GM23338 (cell line): ENCODE data around the gene MAP1LC3C. TPM values are rescaled to one million over a fixed set of nuclear protein-coding genes. Genes with fewer than 3 reads are reported as not detected.

ENCODE experiments used
- ATAC-seq: fragments of 200-7000 bp; cut with Tn5 transposase; 3 replicates; pipeline ENCODE4 v1.9.1; 2020
- DNase-seq: peaks from one replicate; pipeline ENCODE4 v3.0.0-alpha.2; 2015; ENCODE audit warnings: low spot score
- H2AFZ ChIP-seq: fragments of 200-600 bp; sonication (generic); 2 replicates; pipeline ENCODE4 v1.8.0; 2016; ENCODE audit warnings: antibody characterized with exemption, mild to moderate bottlenecking, moderate library complexity
- H3F3A ChIP-seq: fragments of 200-600 bp; sonication (generic); replicated peaks from 2 replicates; pipeline ENCODE4 v1.8.0; 2017; ENCODE audit warnings: antibody characterized with exemption, mixed run types, low read depth
- H3K27ac ChIP-seq: fragments of 200-600 bp; sonication (generic); 2 replicates; pipeline ENCODE4 v1.6.1; 2016; ENCODE audit warnings: low read depth
- H3K27me3 ChIP-seq: fragments of 200-600 bp; sonication (generic); 2 replicates; pipeline ENCODE4 v1.8.0; 2016; ENCODE audit warnings: mild to moderate bottlenecking, mixed run types, moderate library complexity; ENCODE audit not compliant: insufficient read depth
- H3K36me3 ChIP-seq: fragments of 200-600 bp; sonication (generic); 2 replicates; pipeline ENCODE4 v1.8.0; 2016; ENCODE audit warnings: mild to moderate bottlenecking; ENCODE audit not compliant: insufficient read depth
- H3K4me1 ChIP-seq: fragments of 200-600 bp; sonication (generic); 2 replicates; pipeline ENCODE4 v1.8.0; 2016; ENCODE audit warnings: mild to moderate bottlenecking, moderate library complexity; ENCODE audit not compliant: insufficient read depth
- H3K4me2 ChIP-seq: fragments of 200-600 bp; sonication (generic); 2 replicates; pipeline ENCODE4 v1.7.1; 2017; ENCODE audit warnings: mixed run types
- H3K4me3 ChIP-seq: fragments of 200-600 bp; sonication (generic); 2 replicates; pipeline ENCODE4 v1.6.1; 2016; ENCODE audit warnings: mixed run types
- H3K79me2 ChIP-seq: fragments of 200-600 bp; sonication (generic); replicated peaks from 2 replicates; pipeline ENCODE4 v1.8.0; 2017; ENCODE audit warnings: mild to moderate bottlenecking; ENCODE audit not compliant: insufficient read depth
- H3K9me2 ChIP-seq: fragments of 200-600 bp; sonication (generic); 2 replicates; pipeline ENCODE4 v1.8.0; 2017; ENCODE audit not compliant: insufficient read depth
- H4K20me1 ChIP-seq: fragments of 200-600 bp; sonication (generic); replicated peaks from 2 replicates; pipeline ENCODE4 v1.8.0; 2017; ENCODE audit warnings: mild to moderate bottlenecking; ENCODE audit not compliant: insufficient read depth
- H3K27ac Mint-ChIP-seq: 2 replicates; pipeline ENCODE4 v1.8.0; 2020; ENCODE audit warnings: inconsistent platforms, mild to moderate bottlenecking, moderate library complexity, mixed read lengths
- H3K27me3 Mint-ChIP-seq: 3 replicates; pipeline ENCODE4 v1.8.0; 2022; ENCODE audit warnings: low read depth, mild to moderate bottlenecking, moderate library complexity, mixed read lengths, inconsistent platforms; ENCODE audit not compliant: insufficient read depth, poor library complexity
- H3K36me3 Mint-ChIP-seq: 3 replicates; pipeline ENCODE4 v1.8.0; 2021; ENCODE audit warnings: low read depth, mild to moderate bottlenecking, inconsistent platforms, moderate library complexity, mixed read lengths
- H3K4me1 Mint-ChIP-seq: 3 replicates; pipeline ENCODE4 v1.8.0; 2020; ENCODE audit warnings: mild to moderate bottlenecking, inconsistent platforms, mixed read lengths
- H3K4me3 Mint-ChIP-seq: 3 replicates; pipeline ENCODE4 v1.8.0; 2021; ENCODE audit warnings: moderate library complexity, mild to moderate bottlenecking, inconsistent platforms, mixed read lengths
- H3K9me3 Mint-ChIP-seq: 3 replicates; pipeline ENCODE4 v1.8.0; 2020; ENCODE audit warnings: moderate library complexity, mild to moderate bottlenecking, inconsistent platforms, mixed read lengths
- CREB1 ChIP-seq: fragments of 250-450 bp; sonication (Bioruptor Pico); IDR thresholded peaks from 2 replicates; pipeline ENCODE4 v1.5.0; 2020; ENCODE audit warnings: low read depth, mild to moderate bottlenecking, moderate library complexity
- EZH2 ChIP-seq: fragments of 200-600 bp; sonication (generic); IDR thresholded peaks from one replicate; pipeline ENCODE4 v1.8.0; 2017; ENCODE audit warnings: antibody characterized with exemption, mild to moderate bottlenecking, low read depth; ENCODE audit not compliant: unreplicated experiment
- EZH2phosphoT487 ChIP-seq: fragments of 200-600 bp; sonication (generic); IDR thresholded peaks from one replicate; pipeline ENCODE4 v1.8.1; 2018; ENCODE audit warnings: antibody characterized with exemption; ENCODE audit not compliant: unreplicated experiment
- JUNB ChIP-seq: IDR thresholded peaks from one replicate; pipeline ENCODE4 v1.6.1; 2016; ENCODE audit warnings: antibody characterized with exemption; ENCODE audit not compliant: unreplicated experiment
- NANOG ChIP-seq: IDR thresholded peaks from 2 replicates; pipeline ENCODE4 v1.6.1; 2016; ENCODE audit warnings: antibody characterized with exemption, borderline replicate concordance
- POLR2AphosphoS5 ChIP-seq: IDR thresholded peaks from 2 replicates; pipeline ENCODE4 v1.6.1; 2016; ENCODE audit warnings: antibody characterized with exemption, low read depth
- STAT1 ChIP-seq: IDR thresholded peaks from one replicate; pipeline ENCODE4 v1.6.1; 2016; ENCODE audit warnings: antibody characterized with exemption; ENCODE audit not compliant: unreplicated experiment
- ZNF114 ChIP-seq: fragments of 250-450 bp; sonication (Bioruptor Pico); IDR thresholded peaks from 2 replicates; pipeline ENCODE4 v1.5.0; 2020; ENCODE audit warnings: mild to moderate bottlenecking, moderate library complexity
- ZNF331 ChIP-seq: fragments of 250-450 bp; sonication (Bioruptor Pico); IDR thresholded peaks from 2 replicates; pipeline ENCODE4 v1.5.0; 2020; ENCODE audit warnings: low read depth, mild to moderate bottlenecking, moderate library complexity
- polyA plus RNA-seq: library from polyadenylated mRNA; unstranded; fragments of >200 nt; fragmentation: Nextera tagmentation; extraction: Ambion mirVana; gene quantifications from 2 replicates; pipeline ENCODE4 v1.2.1, GENCODE V29; 2016
- total RNA-seq: library from RNA; depleted of rRNA; stranded (reverse); fragments of >200 nt; shearing (Covaris generic); gene quantifications from 2 replicates; pipeline ENCODE4 v1.2.3, GENCODE V29; 2014
- TF ChIP-seq, protein P1 (sequence below): IDR thresholded peaks from one replicate; pipeline ENCODE4 v1.6.1; 2018; ENCODE audit warnings: antibody characterized with exemption; ENCODE audit not compliant: unreplicated experiment
- TF ChIP-seq, protein P2 (sequence below): fragments of 250-450 bp; sonication (Bioruptor Pico); IDR thresholded peaks from 2 replicates; pipeline ENCODE4 v1.5.0; 2020; ENCODE audit warnings: mild to moderate bottlenecking, moderate library complexity
- TF ChIP-seq, protein P3 (sequence below): IDR thresholded peaks from 2 replicates; pipeline ENCODE4 v1.6.1; 2016; ENCODE audit warnings: antibody characterized with exemption
- TF ChIP-seq, protein P4 (sequence below), 2 experiments: fragments of 200-600 bp in 1 of 2; sonication (generic) in 1 of 2; conservative IDR thresholded peaks; 2 replicates each; pipeline versions ENCODE4 v1.5.1 to v1.6.1; 2016 to 2017; ENCODE audit warnings: antibody characterized with exemption in 2 of 2, low read depth in 2 of 2, mild to moderate bottlenecking in 2 of 2, moderate library complexity in 1 of 2

MAP1LC3C gene
- total and polyA plus RNA-seq, 2 experiments from 2014 or later, result 1.1 to 1.2 TPM

DNA sequence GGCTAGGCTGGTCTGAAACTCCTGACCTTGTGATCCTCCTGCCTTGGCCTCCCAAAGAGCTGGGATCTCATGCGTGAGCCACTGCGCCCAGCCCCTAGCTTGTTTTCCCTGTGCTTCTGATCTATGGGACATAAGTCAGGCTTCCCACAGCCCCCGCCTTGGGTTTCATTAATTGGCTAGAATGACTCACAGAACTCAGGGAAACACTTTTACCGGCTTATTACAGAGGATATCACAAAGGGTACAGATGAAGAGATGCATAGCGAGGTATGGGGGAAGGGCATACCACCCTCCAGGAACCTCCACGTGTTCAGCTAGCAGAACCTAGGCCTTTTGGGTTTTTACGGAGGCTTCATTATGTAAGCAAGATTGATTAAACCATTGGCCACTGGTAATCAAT lies 1.5 kb upstream of the MAP1LC3C start:
- TF ChIP-seq, protein P1, sequence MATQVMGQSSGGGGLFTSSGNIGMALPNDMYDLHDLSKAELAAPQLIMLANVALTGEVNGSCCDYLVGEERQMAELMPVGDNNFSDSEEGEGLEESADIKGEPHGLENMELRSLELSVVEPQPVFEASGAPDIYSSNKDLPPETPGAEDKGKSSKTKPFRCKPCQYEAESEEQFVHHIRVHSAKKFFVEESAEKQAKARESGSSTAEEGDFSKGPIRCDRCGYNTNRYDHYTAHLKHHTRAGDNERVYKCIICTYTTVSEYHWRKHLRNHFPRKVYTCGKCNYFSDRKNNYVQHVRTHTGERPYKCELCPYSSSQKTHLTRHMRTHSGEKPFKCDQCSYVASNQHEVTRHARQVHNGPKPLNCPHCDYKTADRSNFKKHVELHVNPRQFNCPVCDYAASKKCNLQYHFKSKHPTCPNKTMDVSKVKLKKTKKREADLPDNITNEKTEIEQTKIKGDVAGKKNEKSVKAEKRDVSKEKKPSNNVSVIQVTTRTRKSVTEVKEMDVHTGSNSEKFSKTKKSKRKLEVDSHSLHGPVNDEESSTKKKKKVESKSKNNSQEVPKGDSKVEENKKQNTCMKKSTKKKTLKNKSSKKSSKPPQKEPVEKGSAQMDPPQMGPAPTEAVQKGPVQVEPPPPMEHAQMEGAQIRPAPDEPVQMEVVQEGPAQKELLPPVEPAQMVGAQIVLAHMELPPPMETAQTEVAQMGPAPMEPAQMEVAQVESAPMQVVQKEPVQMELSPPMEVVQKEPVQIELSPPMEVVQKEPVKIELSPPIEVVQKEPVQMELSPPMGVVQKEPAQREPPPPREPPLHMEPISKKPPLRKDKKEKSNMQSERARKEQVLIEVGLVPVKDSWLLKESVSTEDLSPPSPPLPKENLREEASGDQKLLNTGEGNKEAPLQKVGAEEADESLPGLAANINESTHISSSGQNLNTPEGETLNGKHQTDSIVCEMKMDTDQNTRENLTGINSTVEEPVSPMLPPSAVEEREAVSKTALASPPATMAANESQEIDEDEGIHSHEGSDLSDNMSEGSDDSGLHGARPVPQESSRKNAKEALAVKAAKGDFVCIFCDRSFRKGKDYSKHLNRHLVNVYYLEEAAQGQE, result no peak
- TF ChIP-seq CREB1, result no peak
- TF ChIP-seq, protein P2, sequence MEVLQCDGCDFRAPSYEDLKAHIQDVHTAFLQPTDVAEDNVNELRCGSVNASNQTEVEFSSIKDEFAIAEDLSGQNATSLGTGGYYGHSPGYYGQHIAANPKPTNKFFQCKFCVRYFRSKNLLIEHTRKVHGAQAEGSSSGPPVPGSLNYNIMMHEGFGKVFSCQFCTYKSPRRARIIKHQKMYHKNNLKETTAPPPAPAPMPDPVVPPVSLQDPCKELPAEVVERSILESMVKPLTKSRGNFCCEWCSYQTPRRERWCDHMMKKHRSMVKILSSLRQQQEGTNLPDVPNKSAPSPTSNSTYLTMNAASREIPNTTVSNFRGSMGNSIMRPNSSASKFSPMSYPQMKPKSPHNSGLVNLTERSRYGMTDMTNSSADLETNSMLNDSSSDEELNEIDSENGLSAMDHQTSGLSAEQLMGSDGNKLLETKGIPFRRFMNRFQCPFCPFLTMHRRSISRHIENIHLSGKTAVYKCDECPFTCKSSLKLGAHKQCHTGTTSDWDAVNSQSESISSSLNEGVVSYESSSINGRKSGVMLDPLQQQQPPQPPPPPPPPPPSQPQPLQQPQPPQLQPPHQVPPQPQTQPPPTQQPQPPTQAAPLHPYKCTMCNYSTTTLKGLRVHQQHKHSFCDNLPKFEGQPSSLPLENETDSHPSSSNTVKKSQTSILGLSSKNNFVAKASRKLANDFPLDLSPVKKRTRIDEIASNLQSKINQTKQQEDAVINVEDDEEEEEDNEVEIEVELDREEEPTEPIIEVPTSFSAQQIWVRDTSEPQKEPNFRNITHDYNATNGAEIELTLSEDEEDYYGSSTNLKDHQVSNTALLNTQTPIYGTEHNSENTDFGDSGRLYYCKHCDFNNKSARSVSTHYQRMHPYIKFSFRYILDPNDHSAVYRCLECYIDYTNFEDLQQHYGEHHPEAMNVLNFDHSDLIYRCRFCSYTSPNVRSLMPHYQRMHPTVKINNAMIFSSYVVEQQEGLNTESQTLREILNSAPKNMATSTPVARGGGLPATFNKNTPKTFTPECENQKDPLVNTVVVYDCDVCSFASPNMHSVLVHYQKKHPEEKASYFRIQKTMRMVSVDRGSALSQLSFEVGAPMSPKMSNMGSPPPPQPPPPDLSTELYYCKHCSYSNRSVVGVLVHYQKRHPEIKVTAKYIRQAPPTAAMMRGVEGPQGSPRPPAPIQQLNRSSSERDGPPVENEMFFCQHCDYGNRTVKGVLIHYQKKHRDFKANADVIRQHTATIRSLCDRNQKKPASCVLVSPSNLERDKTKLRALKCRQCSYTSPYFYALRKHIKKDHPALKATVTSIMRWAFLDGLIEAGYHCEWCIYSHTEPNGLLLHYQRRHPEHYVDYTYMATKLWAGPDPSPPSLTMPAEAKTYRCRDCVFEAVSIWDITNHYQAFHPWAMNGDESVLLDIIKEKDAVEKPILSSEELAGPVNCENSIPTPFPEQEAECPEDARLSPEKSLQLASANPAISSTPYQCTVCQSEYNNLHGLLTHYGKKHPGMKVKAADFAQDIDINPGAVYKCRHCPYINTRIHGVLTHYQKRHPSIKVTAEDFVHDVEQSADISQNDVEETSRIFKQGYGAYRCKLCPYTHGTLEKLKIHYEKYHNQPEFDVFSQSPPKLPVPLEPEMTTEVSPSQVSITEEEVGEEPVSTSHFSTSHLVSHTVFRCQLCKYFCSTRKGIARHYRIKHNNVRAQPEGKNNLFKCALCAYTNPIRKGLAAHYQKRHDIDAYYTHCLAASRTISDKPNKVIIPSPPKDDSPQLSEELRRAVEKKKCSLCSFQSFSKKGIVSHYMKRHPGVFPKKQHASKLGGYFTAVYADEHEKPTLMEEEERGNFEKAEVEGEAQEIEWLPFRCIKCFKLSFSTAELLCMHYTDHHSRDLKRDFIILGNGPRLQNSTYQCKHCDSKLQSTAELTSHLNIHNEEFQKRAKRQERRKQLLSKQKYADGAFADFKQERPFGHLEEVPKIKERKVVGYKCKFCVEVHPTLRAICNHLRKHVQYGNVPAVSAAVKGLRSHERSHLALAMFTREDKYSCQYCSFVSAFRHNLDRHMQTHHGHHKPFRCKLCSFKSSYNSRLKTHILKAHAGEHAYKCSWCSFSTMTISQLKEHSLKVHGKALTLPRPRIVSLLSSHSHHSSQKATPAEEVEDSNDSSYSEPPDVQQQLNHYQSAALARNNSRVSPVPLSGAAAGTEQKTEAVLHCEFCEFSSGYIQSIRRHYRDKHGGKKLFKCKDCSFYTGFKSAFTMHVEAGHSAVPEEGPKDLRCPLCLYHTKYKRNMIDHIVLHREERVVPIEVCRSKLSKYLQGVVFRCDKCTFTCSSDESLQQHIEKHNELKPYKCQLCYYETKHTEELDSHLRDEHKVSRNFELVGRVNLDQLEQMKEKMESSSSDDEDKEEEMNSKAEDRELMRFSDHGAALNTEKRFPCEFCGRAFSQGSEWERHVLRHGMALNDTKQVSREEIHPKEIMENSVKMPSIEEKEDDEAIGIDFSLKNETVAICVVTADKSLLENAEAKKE (CRISPR knock-in tag), result no peak
- TF ChIP-seq JUNB, result no peak
- TF ChIP-seq, protein P3, sequence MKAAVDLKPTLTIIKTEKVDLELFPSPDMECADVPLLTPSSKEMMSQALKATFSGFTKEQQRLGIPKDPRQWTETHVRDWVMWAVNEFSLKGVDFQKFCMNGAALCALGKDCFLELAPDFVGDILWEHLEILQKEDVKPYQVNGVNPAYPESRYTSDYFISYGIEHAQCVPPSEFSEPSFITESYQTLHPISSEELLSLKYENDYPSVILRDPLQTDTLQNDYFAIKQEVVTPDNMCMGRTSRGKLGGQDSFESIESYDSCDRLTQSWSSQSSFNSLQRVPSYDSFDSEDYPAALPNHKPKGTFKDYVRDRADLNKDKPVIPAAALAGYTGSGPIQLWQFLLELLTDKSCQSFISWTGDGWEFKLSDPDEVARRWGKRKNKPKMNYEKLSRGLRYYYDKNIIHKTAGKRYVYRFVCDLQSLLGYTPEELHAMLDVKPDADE, result no peak
- TF ChIP-seq, protein P4, sequence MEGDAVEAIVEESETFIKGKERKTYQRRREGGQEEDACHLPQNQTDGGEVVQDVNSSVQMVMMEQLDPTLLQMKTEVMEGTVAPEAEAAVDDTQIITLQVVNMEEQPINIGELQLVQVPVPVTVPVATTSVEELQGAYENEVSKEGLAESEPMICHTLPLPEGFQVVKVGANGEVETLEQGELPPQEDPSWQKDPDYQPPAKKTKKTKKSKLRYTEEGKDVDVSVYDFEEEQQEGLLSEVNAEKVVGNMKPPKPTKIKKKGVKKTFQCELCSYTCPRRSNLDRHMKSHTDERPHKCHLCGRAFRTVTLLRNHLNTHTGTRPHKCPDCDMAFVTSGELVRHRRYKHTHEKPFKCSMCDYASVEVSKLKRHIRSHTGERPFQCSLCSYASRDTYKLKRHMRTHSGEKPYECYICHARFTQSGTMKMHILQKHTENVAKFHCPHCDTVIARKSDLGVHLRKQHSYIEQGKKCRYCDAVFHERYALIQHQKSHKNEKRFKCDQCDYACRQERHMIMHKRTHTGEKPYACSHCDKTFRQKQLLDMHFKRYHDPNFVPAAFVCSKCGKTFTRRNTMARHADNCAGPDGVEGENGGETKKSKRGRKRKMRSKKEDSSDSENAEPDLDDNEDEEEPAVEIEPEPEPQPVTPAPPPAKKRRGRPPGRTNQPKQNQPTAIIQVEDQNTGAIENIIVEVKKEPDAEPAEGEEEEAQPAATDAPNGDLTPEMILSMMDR (conservative IDR thresholded peaks at IDR 0.05; ENCODE audit: low read depth in 2 of 2), result no peak
- TF ChIP-seq ZNF331 (CRISPR knock-in tag), result no peak
- TF ChIP-seq NANOG, result no peak
- no peak for TF ChIP-seq ZNF114 (CRISPR knock-in tag)
- no peak for TF ChIP-seq EZH2
- TF ChIP-seq POLR2AphosphoS5, result no peak
- TF ChIP-seq EZH2phosphoT487, result no peak
- TF ChIP-seq STAT1, result no peak
- Histone ChIP-seq H2AFZ (0 out of 2 replicates have a peak overlapping the region, but pooled peaks have one; percentile 92), H3K36me3 (no peaks in the 10 kb centered on the region), H3K4me1 (peaks cover 11% of the 10 kb centered on the region), H3K4me2 (no peak overlapping the region), H3K27ac (no peak overlapping the region), H3K79me2 (no peaks in the 10 kb centered on the region), H3K4me3 (no peak overlapping the region), H4K20me1 (no peaks in the 10 kb centered on the region), H3K9me2 (no peaks in the 10 kb centered on the region), H3K27me3 (no peaks in the 10 kb centered on the region), H3F3A (no peaks in the 10 kb centered on the region)
- Mint-ChIP-seq H3K27me3 (peaks cover 9% of the 10 kb centered on the region), H3K36me3 (no peaks in the 10 kb centered on the region), H3K4me3 (no peak overlapping the region), H3K9me3 (no peaks in the 10 kb centered on the region; the same call in 2 of the 3 replicates), H3K4me1 (peaks cover 16% of the 10 kb centered on the region), H3K27ac (no peak overlapping the region)
- DNase-seq (no peak), ATAC-seq (no peak)
